HG03342 (cell line): ENCODE measurements around the gene MRPL49.

Source experiments
- ATAC-seq: cut with Tn5 transposase; IDR thresholded peaks from one replicate; pipeline ENCODE4 v1.9.1; 2021; ENCODE audit warnings: mild to moderate bottlenecking, moderate library complexity; ENCODE audit not compliant: unreplicated experiment

Gene MRPL49

DNA sequence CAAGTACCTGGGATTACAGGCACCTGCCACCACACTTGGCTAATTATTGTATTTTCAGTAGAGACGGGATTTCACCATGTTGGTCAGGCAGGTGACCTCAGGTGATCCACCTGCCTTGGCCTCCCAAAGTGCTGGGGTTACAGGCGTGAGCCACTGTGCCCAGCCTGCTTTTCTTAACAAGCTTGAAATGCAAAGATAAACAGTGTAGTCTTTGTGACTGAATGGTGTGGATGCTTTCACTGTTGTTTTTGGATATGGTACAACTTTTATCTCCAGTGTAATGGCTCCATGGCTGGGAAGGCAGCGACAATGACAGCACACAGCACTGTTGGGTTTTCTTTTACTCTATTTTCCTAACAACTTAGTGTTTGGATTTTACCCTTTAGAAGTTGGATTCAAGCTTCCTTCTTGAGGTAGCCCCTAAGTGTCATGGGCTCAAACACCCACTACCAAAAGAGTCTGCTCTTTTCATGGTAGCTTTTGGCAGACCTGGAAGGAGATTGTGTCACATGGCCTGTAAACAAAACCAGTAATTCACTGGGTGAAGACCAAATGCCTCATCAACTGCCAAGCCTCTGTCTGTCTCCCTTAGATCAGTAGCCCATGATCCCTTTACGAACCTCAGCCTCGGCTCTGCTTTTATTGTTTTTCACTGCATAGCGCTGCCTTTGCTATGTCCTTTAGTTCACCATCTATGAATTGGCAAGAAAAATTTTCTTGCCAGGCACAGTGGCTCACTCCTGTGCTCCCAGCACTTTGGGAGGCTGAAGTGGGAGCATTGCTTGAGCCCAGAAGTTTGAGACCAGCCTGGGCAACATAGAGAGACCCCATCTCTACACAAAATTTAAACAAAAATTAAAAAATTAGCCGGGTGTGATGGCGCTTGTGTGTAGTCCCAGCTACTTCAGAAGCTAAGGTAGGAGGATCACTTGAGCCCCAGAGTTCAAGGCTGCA, 19.7 kb upstream of the MRPL49 start:
- no peak for ATAC-seq

DNA sequence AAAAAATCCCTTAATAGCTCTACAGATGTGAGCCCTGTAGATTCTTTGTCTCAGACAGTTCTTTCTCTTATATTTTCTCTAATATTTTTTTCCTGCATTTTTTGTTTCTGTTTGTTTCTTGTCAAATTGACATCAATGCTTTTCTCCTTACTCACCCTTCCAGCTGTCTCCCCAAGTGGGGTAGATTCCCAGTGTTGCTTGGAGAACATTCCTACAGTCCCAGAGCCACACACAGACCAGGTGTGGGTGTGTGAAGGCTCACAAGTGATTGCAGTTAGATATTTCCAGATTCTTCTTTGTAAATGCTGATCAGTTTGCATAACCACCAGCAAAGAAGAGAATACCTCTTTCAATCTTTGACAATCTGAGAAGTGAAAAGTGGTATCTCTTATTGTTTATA, 18.6 kb upstream of the MRPL49 start:
- ATAC-seq = no peak

DNA sequence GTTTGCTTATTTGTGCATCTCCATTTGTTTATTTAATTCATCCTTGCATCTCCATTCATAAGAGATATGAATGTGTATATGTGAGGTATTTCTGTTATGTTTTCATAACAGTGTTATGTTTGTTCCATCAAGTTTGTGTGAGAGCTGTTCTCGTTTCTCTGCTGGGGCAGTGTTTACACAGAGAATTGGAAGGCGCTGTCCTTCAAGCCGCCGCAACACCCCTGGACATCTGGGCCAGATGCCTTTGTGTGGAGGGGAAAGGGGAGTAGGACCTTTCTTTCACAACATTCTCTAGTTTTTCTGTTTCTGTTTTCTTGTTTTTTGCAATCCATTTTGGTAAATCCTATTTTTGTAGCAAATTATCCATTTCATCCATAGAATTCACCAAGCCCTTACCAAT, 17.5 kb upstream of the MRPL49 start:
- ATAC-seq = no peak

DNA sequence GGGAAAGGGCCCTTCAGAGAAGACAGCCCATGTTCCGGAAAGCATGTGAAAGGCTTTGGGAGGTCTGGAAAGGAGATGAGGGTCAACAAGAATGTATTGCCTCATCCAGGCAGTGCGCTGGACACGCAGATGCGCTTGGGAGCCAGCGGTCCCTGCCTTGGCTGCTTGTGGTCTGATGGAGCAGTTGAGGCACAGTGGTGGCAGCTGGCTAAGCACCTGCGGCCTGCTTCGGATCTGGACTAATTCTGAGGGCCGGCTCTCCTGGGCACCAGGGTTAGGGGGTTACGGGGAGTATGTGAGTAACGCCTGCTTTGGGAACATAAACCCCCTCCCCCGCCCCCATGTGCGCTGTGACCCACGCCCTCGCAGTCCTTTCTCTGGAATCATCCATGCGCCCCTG, 15.0 kb upstream of the MRPL49 start:
- ATAC-seq = no peak

DNA sequence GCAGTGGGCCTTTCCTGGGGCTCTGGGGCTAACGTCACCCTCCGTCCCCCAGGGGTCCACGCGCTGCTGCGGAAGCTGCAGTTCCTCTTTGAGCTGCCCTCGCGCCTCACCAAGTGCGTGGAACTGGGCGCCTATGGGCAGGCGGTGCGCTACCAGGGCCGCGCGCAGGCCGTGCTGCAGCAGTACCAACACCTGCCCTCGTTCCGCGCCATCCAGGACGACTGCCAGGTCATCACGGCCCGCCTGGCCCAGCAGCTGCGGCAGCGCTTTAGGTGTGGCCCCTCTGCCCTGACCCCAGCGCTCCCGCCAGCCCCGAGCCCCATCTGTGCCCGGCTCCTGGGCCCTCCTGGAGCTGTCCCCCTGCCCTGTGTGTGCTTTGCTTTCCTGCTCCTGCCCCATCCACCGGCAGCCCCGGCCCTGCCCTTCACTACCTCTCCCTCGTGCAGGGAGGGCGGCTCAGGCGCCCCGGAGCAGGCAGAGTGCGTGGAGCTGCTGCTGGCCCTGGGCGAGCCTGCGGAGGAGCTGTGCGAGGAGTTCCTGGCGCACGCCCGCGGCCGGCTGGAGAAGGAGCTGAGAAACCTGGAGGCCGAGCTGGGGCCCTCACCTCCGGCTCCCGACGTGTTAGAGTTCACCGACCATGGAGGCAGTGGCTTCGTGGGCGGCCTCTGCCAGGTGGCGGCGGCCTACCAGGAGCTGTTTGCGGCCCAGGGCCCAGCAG, 14.2 kb upstream of the MRPL49 start:
- no peak for ATAC-seq

DNA sequence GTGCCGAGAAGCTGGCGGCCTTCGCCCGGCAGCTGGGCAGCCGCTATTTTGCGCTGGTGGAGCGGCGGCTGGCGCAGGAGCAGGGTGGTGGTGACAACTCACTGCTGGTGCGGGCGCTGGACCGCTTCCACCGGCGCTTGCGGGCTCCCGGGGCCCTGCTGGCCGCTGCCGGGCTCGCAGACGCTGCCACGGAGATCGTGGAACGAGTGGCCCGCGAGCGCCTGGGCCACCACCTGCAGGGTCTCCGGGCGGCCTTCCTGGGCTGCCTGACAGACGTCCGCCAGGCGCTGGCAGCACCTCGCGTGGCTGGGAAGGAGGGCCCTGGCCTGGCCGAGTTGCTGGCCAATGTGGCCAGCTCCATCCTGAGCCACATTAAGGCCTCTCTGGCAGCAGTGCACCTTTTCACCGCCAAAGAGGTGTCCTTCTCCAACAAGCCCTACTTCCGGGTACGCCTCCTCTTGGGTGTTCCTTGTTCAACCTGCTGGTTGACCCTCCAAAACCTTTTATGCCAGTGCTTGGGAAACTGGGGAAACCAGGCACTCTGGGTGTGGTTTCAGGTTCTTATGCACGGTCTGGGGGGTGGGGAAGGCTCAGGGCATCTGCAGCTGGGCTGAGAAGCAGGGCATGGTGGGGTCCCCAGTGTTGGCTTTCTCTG, 13.5 kb upstream of the MRPL49 start:
- no peak for ATAC-seq

DNA sequence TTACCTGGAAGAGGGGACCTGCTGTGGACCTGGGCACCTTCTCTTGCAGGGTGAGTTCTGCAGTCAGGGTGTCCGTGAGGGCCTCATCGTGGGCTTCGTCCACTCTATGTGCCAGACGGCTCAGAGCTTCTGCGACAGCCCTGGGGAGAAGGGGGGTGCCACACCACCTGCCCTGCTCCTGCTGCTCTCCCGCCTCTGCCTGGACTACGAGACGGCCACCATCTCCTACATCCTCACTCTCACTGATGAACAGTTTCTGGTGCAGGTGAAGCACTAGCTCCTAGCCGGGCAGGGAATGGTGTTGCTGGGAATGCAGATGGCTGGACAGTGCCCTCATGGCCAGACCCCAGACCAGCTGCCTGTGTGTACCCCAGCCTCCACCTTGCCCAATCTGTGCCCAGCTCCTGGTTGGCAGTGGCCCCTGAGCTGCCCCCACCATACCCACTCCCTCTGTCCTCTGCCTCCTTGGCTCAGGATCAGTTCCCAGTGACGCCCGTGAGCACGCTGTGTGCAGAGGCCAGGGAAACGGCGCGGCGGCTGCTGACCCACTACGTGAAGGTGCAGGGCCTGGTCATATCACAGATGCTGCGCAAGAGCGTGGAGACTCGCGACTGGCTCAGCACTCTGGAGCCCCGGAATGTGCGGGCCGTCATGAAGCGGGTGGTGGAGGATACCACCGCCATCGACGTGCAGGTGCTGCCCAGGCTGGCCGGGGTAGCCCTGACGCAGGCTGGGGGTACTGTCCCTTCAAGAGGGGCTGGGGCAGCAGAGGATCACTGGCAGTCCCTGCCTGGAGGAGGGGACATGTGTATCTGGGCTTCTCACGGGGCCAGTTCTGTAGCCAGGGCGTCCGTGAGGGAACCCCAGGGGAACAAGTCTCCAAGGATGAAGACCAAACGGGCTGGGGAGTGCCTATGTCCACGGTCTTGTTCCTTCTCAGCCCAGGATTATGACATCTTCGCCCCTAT, 12.6 kb upstream of the MRPL49 start:
- ATAC-seq = no peak

DNA sequence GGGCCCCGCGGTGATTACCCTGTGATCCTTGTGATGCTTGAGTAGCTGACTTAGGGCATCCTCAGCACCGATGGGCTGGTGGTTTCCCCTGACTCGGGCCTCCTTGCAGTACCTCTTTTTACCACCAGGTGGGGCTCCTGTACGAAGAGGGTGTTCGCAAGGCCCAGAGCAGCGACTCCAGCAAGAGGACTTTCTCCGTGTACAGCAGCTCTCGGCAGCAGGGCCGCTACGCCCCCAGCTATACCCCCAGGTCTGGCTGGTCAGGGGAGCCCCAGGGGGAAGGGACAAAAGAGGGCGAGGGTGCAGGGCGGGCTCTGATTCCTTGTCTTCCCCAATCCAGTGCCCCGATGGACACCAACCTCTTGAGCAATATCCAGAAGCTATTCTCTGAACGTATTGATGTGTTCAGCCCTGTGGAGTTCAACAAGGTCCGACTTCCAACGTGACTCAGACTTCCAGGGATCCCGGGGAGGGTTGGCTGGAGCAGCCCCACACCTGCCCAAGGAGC, 11.7 kb upstream of the MRPL49 start:
- ATAC-seq = peak; percentile 32

DNA sequence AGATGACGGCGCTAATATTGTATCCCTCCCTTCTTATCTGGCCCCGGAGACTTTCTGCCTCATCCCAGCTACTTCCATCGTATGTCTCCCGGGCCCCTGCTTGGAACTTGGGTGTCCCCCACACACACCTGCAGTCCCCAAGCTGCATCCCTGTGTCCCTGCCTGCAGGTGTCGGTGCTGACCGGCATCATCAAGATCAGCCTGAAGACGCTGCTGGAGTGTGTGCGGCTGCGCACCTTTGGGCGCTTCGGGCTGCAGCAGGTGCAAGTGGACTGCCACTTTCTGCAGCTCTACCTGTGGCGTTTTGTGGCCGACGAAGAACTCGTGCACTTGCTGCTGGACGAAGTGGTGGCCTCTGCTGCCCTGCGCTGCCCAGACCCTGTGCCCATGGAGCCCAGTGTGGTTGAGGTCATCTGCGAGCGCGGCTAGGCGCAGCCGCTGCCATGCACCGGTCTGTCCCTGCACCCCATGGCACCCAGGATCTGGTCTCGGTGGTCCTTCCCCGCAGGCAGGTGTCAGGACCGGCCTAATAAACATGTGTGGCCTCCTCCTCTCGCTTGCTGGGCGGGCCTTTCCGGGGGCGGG, 10.9 kb upstream of the MRPL49 start:
- ATAC-seq = no peak

DNA sequence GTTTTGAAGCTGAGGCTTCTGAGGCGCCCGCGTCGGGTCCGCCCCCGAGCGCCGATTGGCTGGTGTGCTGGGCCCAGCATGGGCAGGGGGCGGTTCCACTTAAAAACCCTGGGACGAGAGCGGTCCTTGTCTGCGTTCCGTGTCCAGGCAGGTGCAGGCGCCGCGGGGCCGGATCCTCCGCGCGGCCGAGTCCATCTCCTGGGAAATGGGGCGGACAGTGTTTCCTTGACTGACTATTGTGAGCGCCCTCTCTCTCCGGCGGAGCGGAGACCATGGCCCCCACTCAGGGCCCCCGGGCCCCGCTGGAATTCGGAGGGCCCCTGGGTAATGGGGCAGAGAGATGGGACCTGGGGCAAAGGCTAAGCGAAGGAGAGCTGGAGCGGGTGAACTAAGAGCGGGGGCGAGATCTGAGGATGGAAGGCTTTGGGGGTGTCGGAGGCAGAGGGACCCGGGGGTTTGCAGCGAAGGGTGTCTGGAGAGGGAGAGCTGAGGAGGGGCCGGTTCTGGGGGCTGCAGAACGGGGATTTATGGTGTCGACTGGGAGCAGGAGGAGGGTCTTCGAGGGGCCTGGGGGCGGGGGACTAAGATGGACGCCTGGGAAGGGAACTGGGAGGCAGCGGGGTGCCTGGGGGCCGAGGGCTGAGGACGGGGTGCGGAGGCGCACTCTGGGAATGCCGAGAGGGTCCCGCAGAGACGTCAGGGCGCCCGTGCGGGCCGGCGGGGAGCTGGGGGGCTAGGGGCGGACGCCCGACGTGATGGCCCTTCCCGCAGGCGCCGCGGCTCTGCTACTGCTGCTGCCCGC, 10.2 kb upstream of the MRPL49 start, which contains the start of gene TM7SF2:
TSS of gene TM7SF2 (plus strand) at position 129 of the 802 bp plus-strand sequence. CDS start at position 273, 144 bp downstream.
- ATAC-seq = peak; percentile 58

DNA sequence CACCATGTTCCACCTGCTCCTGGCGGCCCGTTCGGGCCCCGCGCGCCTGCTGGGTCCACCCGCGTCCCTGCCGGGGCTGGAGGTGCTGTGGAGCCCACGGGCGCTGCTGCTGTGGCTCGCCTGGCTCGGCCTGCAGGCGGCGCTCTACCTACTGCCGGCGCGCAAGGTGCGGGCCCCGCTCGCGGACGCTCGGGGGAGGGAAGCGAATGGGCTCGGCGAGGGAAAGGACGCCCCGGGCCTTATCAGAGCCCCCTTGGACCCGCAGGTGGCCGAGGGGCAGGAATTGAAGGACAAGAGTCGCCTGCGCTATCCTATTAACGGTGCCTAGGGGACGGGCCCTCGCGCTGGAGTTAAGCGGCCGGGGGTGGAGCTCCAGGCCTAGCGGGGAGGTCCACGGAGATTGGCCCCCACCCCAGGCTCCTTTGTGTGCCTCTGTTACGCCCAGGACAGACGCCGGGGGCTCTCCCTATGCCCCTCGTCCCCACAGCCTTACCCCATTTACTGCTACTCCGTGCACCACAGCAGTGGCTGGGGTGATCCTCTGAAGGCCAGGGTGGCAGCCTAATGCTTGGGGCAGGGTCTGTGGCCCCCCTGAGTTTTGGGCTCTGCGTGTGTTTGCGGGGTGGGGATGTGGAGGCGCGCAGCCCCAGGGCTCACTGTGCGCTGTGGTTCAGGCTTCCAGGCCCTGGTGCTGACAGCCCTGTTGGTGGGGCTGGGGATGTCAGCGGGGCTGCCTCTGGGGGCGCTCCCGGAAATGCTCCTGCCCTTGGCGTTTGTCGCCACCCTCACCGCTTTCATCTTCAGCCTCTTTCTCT, 9.4 kb upstream of the MRPL49 start:
- no peak for ATAC-seq

DNA sequence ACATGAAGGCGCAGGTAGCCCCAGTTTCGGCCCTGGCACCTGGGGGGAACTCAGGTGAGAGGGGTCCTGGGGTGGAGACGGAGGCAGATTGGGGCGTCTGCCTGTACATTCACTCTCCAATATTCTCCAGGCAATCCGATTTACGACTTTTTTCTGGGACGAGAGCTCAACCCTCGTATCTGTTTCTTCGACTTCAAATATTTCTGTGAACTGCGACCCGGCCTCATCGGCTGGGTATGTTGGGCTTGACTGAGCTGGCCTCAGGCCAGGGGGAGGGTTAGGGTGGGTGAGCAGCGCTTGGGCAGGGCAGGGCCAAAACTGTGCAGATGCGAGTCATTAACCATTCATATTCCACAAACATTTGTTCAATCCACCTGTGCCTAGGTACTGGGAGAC, 8.8 kb upstream of the MRPL49 start:
- no peak for ATAC-seq

DNA sequence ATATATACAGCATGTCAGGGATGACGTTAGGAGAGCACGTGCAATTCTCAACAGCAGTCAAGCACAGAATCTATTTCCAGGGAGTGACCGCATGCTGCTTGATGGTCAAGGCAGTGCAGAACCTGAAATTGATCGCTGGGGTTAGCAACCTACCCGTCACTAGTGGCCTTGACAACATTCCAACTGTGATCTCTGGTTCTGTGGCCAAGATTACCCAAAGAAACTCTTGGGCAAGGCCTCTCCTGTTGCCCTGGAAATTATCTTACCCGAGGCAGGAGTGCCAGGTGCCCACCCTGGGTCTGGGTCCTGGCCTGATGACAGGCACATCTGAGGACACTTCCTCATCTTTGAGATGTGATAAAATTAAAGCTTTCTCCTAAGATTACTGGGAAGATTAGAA, 8.3 kb upstream of the MRPL49 start:
- ATAC-seq = no peak

DNA sequence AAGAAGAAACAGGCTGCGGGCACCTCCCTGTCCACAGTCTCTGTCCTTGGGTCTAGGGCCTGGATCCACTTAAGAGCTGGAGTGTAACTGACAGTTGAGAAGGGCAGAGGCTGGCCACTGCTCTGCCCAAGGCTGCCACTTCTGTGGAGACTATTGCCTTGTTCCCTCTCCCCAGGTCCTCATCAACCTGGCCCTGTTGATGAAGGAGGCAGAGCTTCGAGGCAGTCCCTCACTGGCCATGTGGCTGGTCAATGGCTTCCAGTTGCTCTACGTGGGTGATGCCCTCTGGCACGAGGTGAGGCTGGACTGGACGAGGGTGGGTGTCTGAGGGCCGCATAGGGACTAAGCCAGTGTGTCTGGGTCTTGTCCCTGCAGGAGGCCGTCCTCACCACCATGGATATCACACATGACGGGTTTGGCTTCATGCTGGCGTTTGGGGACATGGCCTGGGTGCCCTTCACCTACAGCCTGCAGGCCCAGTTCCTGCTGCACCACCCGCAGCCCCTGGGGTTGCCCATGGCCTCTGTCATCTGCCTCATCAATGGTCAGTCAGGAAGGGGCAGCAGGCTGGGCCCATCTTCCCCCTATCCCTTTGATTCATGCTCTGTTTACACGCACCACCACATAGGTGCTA, 7.5 kb upstream of the MRPL49 start:
- no peak for ATAC-seq

DNA sequence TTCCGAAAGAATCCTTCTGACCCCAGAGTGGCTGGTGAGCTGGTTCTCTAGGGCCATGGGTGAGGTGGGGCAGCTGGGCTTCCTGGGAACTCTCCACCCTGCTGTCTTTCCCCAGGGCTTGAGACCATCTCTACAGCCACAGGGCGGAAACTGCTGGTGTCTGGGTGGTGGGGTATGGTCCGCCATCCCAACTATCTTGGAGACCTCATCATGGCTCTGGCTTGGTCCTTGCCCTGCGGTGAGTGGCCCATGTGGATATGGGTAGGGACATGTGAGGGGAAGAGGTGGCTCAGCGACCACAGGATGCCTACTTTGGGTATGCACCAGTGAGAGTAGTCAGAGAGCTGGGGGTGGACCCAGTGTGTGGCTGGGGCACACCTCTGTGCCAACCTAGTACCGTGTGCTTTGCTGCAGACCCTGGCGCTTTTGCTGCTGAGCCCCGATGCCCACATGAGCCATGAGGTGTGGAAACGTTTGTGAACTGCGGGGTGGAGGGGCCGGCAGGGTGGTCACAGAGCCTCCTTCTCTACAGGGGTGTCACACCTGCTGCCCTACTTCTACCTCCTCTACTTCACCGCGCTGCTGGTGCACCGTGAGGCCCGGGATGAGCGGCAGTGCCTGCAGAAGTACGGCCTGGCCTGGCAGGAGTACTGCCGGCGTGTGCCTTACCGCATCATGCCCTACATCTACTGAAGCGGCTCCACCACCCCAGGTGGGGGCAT, 6.6 kb upstream of the MRPL49 start:
- no peak for ATAC-seq

DNA sequence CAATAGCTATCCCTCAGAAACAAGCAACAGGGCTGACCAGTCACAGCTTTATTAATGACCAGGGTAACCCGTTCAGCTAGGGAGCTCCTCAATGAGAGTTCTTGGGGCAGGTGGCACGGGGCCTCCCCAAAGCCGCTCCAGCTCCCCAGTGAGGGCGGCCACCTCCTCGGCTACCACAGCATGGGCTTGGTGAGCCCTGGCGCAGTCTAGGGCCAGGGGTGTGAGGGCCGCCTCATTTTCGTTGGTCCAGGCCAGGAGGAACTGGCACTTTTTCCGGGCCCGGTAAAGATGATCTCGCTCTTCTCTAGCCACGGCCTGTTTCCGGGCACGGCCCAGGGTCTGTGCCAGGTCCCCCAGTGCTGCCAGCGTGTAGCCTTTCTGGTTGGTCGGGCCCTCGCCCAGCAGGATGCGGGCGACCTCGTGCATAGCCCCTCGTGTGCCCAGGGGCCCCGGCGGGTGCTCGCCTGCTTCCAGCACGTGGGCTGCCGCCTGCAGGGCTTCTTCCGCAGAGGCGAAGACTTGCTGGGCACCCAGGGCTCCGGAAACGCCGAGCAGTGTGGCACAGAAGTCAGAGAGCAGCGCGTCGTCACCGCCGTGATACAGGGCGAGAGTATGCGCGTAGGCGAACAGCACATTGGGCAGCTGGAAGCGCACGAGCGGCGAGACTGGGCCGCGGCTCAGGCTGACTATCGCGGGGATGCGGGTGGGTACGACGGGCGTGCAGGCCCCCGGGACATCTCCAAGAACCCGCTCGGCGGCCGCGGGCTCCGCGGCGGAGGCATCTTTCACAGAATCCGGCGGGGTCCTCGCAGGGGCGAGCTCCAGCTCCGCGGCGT, 5.5 kb upstream of the MRPL49 start:
- ATAC-seq = no peak
